K562 (cell line): ENCODE measurements around the gene GNA14. TPM values are rescaled to one million over a fixed set of nuclear protein-coding genes. Genes with fewer than 3 reads are reported as not detected.

Experiments
- ATAC-seq: fragments of 200-7000 bp; cut with Tn5 transposase; 3 replicates; pipeline ENCODE4 v1.9.1; 2020; ENCODE audit warnings: moderate library complexity
- BruUV-seq: library from RNA; stranded (reverse); fragments of 400-500 nt; replicated peaks from 2 replicates; lab custom pipeline; 2021; lab: Mats Ljungman, UMichigan
- CTCF ChIA-PET: fragments of 300-600 bp; formaldehyde crosslinking; extraction: SDS; loops from one replicate; lab custom pipeline; 2021; ENCODE audit warnings: low intra/inter-chr PET ratio; lab: Yijun Ruan, JAX
- POLR2A ChIA-PET: fragments of 300-600, 350-650 bp; sonication (Branson Sonifier 250); formaldehyde crosslinking; extraction: SDS; loops from one replicate; lab custom pipeline; 2021; ENCODE audit warnings: antibody characterized with exemption, inconsistent platforms; lab: Yijun Ruan, JAX
- DNase-seq, 4 experiments: peaks; one replicate each; pipeline versions ENCODE4 v3.0.0 to v3.0.0-alpha.2; 2011 to 2018; ENCODE audit warnings: low spot score in 3 of 4, mixed read lengths in 3 of 4; ENCODE audit errors: extremely low read depth in 1 of 4
- FAIRE-seq: peaks from 2 replicates; lab custom pipeline; 2011; peaks lifted over from hg19 to GRCh38; lab: Jason Lieb, UNC
- H2AFZ ChIP-seq: 2 replicates; pipeline ENCODE4 v1.6.0; 2011; ENCODE audit warnings: low read depth, low read length, control low read depth, inconsistent platforms
- H3K27ac ChIP-seq: fragments of 200-600 bp; 3 replicates; pipeline ENCODE4 v1.8.0; 2011; ENCODE audit warnings: low read depth, mild to moderate bottlenecking, control low read depth, inconsistent platforms, low read length, moderate library complexity, mixed read lengths; ENCODE audit errors: extremely low read depth
- H3K27me3 ChIP-seq, 2 experiments: fragments of 300-600 bp in 1 of 2; 2 replicates in 1 of 2; 3 replicates in 1 of 2; pipeline versions ENCODE4 v1.6.0 to v1.8.0; 2011; ENCODE audit warnings: inconsistent platforms in 2 of 2, low read length in 2 of 2, mild to moderate bottlenecking in 1 of 2, mixed read lengths in 1 of 2, moderate library complexity in 1 of 2; ENCODE audit not compliant: control insufficient read depth in 2 of 2, insufficient read depth in 2 of 2
- H3K36me3 ChIP-seq: fragments of 300-600 bp; 3 replicates; pipeline ENCODE4 v1.8.0; 2011; ENCODE audit warnings: mild to moderate bottlenecking, low read length, inconsistent platforms; ENCODE audit not compliant: control insufficient read depth, insufficient read depth
- H3K4me1 ChIP-seq, 2 experiments: fragments of 200-600 bp in 1 of 2; replicated peaks in 1 of 2; 2 replicates in 1 of 2; 3 replicates in 1 of 2; pipeline versions ENCODE4 v1.5.1 to v1.8.0; 2011; ENCODE audit warnings: inconsistent platforms in 2 of 2, low read length in 2 of 2, mild to moderate bottlenecking in 1 of 2, mixed read lengths in 1 of 2, moderate library complexity in 1 of 2; ENCODE audit not compliant: control insufficient read depth in 2 of 2, insufficient read depth in 2 of 2
- H3K4me2 ChIP-seq: 2 replicates; pipeline ENCODE4 v1.6.1; 2011; ENCODE audit warnings: low read length, control low read depth, inconsistent platforms, mixed read lengths; ENCODE audit not compliant: insufficient read depth
- H3K4me3 ChIP-seq: fragments of 200-600 bp; sonication (generic), shearing (Covaris generic); 2 replicates; pipeline ENCODE4 v1.5.1; 2016; ENCODE audit warnings: control low read depth, inconsistent platforms
- H3K79me2 ChIP-seq: fragments of 200-600 bp; 3 replicates; pipeline ENCODE4 v1.8.0; 2011; ENCODE audit warnings: low read length, inconsistent platforms; ENCODE audit not compliant: control insufficient read depth, insufficient read depth
- H3K9ac ChIP-seq, 2 experiments: 2 replicates each; pipeline versions ENCODE4 v1.6.0 to v1.6.1; 2011; ENCODE audit warnings: low read depth in 2 of 2, low read length in 2 of 2, control low read depth in 1 of 2, inconsistent platforms in 1 of 2, mild to moderate bottlenecking in 1 of 2, mixed read lengths in 1 of 2; ENCODE audit not compliant: insufficient read depth in 1 of 2
- H3K9me1 ChIP-seq: one replicate; pipeline ENCODE4 v1.6.0; 2011; ENCODE audit warnings: inconsistent platforms, mild to moderate bottlenecking, low read length, moderate library complexity; ENCODE audit not compliant: control insufficient read depth, insufficient read depth
- H3K9me3 ChIP-seq: replicated peaks from 2 replicates; pipeline ENCODE4 v1.5.1; 2011; ENCODE audit warnings: low read depth, low read length, inconsistent platforms; ENCODE audit not compliant: control insufficient read depth, insufficient read depth
- H4K20me1 ChIP-seq: replicated peaks from 2 replicates; pipeline ENCODE4 v1.6.1; 2011; ENCODE audit warnings: low read length, inconsistent platforms, mixed read lengths; ENCODE audit not compliant: control insufficient read depth, insufficient read depth
- GMEB1 ChIP-seq: fragments of 250-450 bp; sonication (Bioruptor Pico); IDR thresholded peaks from 2 replicates; pipeline ENCODE4 v1.4.0; 2020; ENCODE audit warnings: mild to moderate bottlenecking
- GTF3C2 ChIP-seq: IDR thresholded peaks from 3 replicates; pipeline ENCODE4 v1.6.1; 2011; ENCODE audit warnings: borderline replicate concordance, mild to moderate bottlenecking, moderate library complexity; ENCODE audit not compliant: insufficient read length; ENCODE audit errors: extremely low read depth
- HBP1 ChIP-seq: fragments of 450-650 bp; formaldehyde crosslinking; IDR thresholded peaks from 2 replicates; pipeline ENCODE4 v1.4.0; 2022; ENCODE audit warnings: missing genetic modification characterization
- NFRKB ChIP-seq: fragments of 450-650 bp; IDR thresholded peaks from 2 replicates; pipeline ENCODE4 v1.6.1; 2016; ENCODE audit warnings: low read depth
- ZNF318 ChIP-seq, 2 experiments: fragments of 450-650 bp; IDR thresholded peaks; 2 replicates each; pipeline ENCODE4 v1.6.1; 2016; ENCODE audit warnings: mild to moderate bottlenecking in 2 of 2, borderline replicate concordance in 1 of 2, low read depth in 1 of 2, moderate library complexity in 1 of 2
- ZNF347 ChIP-seq: fragments of 450-650 bp; formaldehyde crosslinking; IDR thresholded peaks from 2 replicates; pipeline ENCODE4 v1.4.0; 2020; ENCODE audit warnings: low read depth, mild to moderate bottlenecking, moderate library complexity
- ZNF583 ChIP-seq: fragments of 250-450 bp; sonication (Bioruptor Pico); IDR thresholded peaks from 2 replicates; pipeline ENCODE4 v1.4.0; 2020
- ZNF717 ChIP-seq: fragments of 250-450 bp; sonication (Bioruptor Pico); IDR thresholded peaks from 2 replicates; pipeline ENCODE4 v1.5.0; 2021
- in situ Hi-C: fragments of 300-500 bp; cut with MboI; formaldehyde crosslinking; loops from 4 replicates; pipeline ENCODE4 v1.15.0; 2018; ENCODE audit warnings: inconsistent platforms, mixed read lengths
- intact Hi-C: fragments of 100-400 bp; cut with micrococcal nuclease; formaldehyde crosslinking; loops from 2 replicates; pipeline ENCODE4 v1.14.2; 2022
- polyA plus RNA-seq, 8 experiments: library from polyadenylated mRNA; depleted of rRNA in 4 of 8; stranded (reverse) in 5 of 8; unstranded in 3 of 8; fragments of >200 nt; fragmentation: Nextera tagmentation in 2 of 8; fragmentation: Illumina TruSeq in 1 of 8; extraction: Ambion mirVana in 2 of 8; extraction: Trizol in 1 of 8; gene quantifications; 2 replicates each; pipeline versions ENCODE4 v1.2.1 to v1.2.3, GENCODE V29; 2011 to 2014; ENCODE audit warnings: inconsistent platforms in 1 of 8, missing spikeins in 1 of 8
- total RNA-seq, 7 experiments: library from RNA; depleted of rRNA in 6 of 7; stranded (reverse); fragments of >200 nt in 6 of 7; fragmentation: Illumina TruSeq in 2 of 7; extraction: Trizol in 2 of 7; gene quantifications; 2 replicates each; pipeline versions ENCODE4 v1.2.1 to v1.2.3, GENCODE V29; 2011 to 2021; ENCODE audit warnings: low replicate concordance in 1 of 7

Gene GNA14
- total and polyA plus RNA-seq, 9 of the 15 experiments (the other 6 are each of a cell fraction or from before 2014, with no cell fraction given) = 0.03 to 0.11 (median 0.03) TPM; not detected in 6

DNA sequence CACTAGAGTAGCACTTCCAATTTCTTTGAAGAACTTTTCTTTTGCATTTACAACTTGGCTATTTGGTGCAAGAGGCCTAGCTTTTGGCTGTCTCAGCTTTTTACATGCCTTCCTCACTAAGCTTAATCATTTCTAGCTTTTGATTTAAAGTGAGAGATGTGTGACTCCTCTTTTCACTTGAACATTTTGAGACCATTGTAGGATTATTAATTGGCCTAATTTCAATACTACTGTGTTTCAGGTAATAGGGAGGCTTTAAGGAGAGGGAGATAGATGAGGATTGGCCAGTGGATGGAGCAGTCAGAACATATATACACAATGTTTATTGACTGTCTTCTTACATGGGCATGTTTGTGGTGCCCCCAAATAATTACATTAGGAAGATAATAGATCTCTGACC lies 161.7 kb downstream of the GNA14 start:
- no peaks in the 10 kb centered on the region for H3K79me2 ChIP-seq
- no peaks in the 10 kb centered on the region for H4K20me1 ChIP-seq
- H3K27ac ChIP-seq = no peak overlapping the region
- H3K36me3 ChIP-seq = no peaks in the 10 kb centered on the region
- no peak for DNase-seq
- H3K4me2 ChIP-seq = no peak overlapping the region
- no peak overlapping the region for H3K9ac ChIP-seq
- CTCF ChIA-PET = no interaction called here
- H3K4me3 ChIP-seq = no peak overlapping the region
- H2AFZ ChIP-seq = no peak overlapping the region
- no peaks in the 10 kb centered on the region for H3K9me1 ChIP-seq
- in situ Hi-C loops = no loop called here
- ATAC-seq = no peak
- TF ChIP-seq ZNF347 (CRISPR knock-in tag) = no peak
- no peak for TF ChIP-seq HBP1 (CRISPR knock-in tag)
- TF ChIP-seq GMEB1 = no peak
- TF ChIP-seq ZNF717 = no peak
- TF ChIP-seq ZNF318 (IDR thresholded peaks at IDR 0.05; ENCODE audit: borderline replicate concordance in 1 of 2, low read depth in 1 of 2) = no peak
- no peak for TF ChIP-seq ZNF583
- TF ChIP-seq GTF3C2 = no peak
- TF ChIP-seq NFRKB = no peak
- TF ChIP-seq, all 486 proteins: peak for 0
- Histone ChIP-seq H3K9me3 (no peaks in the 10 kb centered on the region), H3K27me3 (no peaks in the 10 kb centered on the region), H3K4me1 (no peaks in the 10 kb centered on the region)
- intact Hi-C loops = no loop called here
- BruUV-seq = no TSS peak
- FAIRE-seq = no peak
- POLR2A ChIA-PET = no interaction called here
